ENCODE data around the gene ITGA7.
A peak's percentile ranks its signal among the peaks of the same experiment; 100 is the strongest.

Gene ITGA7

GRCh38 chr12:55728939-55729818 lies 21.5 kb upstream of the ITGA7 start, which contains the start of gene CD63:
TSS of gene CD63 (minus strand) at chr12:55729009. CDS start at chr12:55728341, 668 bp downstream.
- no peaks in the 10 kb centered on the region for H3K9me3 ChIP-seq (ENCODE audit: control insufficient read depth, low read length)
- H4K8ac ChIP-seq (ENCODE audit: low read length), result peak within 1 kb of the TSS; percentile 96
- no peaks in the 10 kb centered on the region for H3K27me3 ChIP-seq (ENCODE audit: control insufficient read depth in 1 of 2, insufficient read depth in 1 of 2, low read length in 2 of 2)
- H2BK12ac ChIP-seq (ENCODE audit: low read length in 2 of 2), result peak within 1 kb of the TSS; percentile 80 to 96
- peak within 1 kb of the TSS in 1 of 2 experiments; percentile 96 for H3K14ac ChIP-seq (ENCODE audit: low read length in 2 of 2)
- no peak within 1 kb of the TSS for H2AFZ ChIP-seq (ENCODE audit: low read depth, low read length)
- peak within 1 kb of the TSS; percentile 75 for H2AK5ac ChIP-seq (ENCODE audit: low read length, severe bottlenecking)
- peak within 1 kb of the TSS; percentile 94 to 95 for H3K4me3 ChIP-seq (ENCODE audit: insufficient read depth in 1 of 2, low read depth in 1 of 2, low read length in 2 of 2)
- peaks cover 32% of the 10 kb centered on the region for H3K4me1 ChIP-seq (ENCODE audit: control insufficient read depth, insufficient read depth, low read depth, low read length)
- peak within 1 kb of the TSS; percentile 99 for H4K91ac ChIP-seq (ENCODE audit: low read length)
- peak; percentile 97 for DNase-seq
- peak within 1 kb of the TSS; percentile 95 for H3K9ac ChIP-seq (ENCODE audit: low read length)
- H3K4me2 ChIP-seq (ENCODE audit: low read length, poor library complexity, severe bottlenecking), result peak within 1 kb of the TSS; percentile 95
- peaks cover 33 to 39% of the 10 kb centered on the region in 2 experiments for H3K36me3 ChIP-seq (ENCODE audit: control insufficient read depth in 1 of 2, insufficient read depth in 2 of 2, low read depth in 1 of 2, low read length in 2 of 2)
- peaks cover 15% of the 10 kb centered on the region for H3K79me1 ChIP-seq (replicated peaks; ENCODE audit: low read length, poor library complexity, severe bottlenecking)
- peak within 1 kb of the TSS; percentile 71 for H2BK15ac ChIP-seq (ENCODE audit: low read depth, poor library complexity, severe bottlenecking)
- peak within 1 kb of the TSS; percentile 96 for H2BK5ac ChIP-seq (ENCODE audit: low read depth, low read length, poor library complexity, severe bottlenecking)
- peak within 1 kb of the TSS; percentile 88 to 100 for H3K4ac ChIP-seq (ENCODE audit: low read depth in 1 of 2, low read length in 2 of 2)
- H3K23ac ChIP-seq (ENCODE audit: low read length in 2 of 2), result peak within 1 kb of the TSS in 1 of 2 experiments; percentile 96
- H2BK120ac ChIP-seq (ENCODE audit: low read depth, low read length), result peak within 1 kb of the TSS; percentile 96
- under 1% methylated on average over 51 of the region's 61 CpGs for WGBS
- peak within 1 kb of the TSS; percentile 100 for H3K27ac ChIP-seq (ENCODE audit: low read length, poor library complexity, severe bottlenecking)
- peak within 1 kb of the TSS; percentile 96 to 99 for H3K18ac ChIP-seq (ENCODE audit: low read depth in 1 of 2, low read length in 2 of 2)

GRCh38 chr12:55728186-55728938 lies 20.7 kb upstream of the ITGA7 start:
- H2AK5ac ChIP-seq (ENCODE audit: low read length, severe bottlenecking), result no peak overlapping the region
- peak overlapping the region; percentile 88 to 96 for H3K4ac ChIP-seq (ENCODE audit: low read depth in 1 of 2, low read length in 2 of 2)
- no peak overlapping the region for H2AFZ ChIP-seq (ENCODE audit: low read depth, low read length)
- H2BK15ac ChIP-seq (ENCODE audit: low read depth, poor library complexity, severe bottlenecking), result peak overlapping the region; percentile 62
- H4K8ac ChIP-seq (ENCODE audit: low read length), result peak overlapping the region; percentile 62
- peak overlapping the region; percentile 71 for H3K4me2 ChIP-seq (ENCODE audit: low read length, poor library complexity, severe bottlenecking)
- no peaks in the 10 kb centered on the region for H3K27me3 ChIP-seq (ENCODE audit: control insufficient read depth in 1 of 2, insufficient read depth in 1 of 2, low read length in 2 of 2)
- H3K4me3 ChIP-seq (ENCODE audit: insufficient read depth in 1 of 2, low read depth in 1 of 2, low read length in 2 of 2), result peak overlapping the region; percentile 94 to 95
- DNase-seq, result peak; percentile 64
- no peaks in the 10 kb centered on the region for H3K9me3 ChIP-seq (ENCODE audit: control insufficient read depth, low read length)
- peak overlapping the region; percentile 96 for H2BK120ac ChIP-seq (ENCODE audit: low read depth, low read length)
- H3K9ac ChIP-seq (ENCODE audit: low read length), result peak overlapping the region; percentile 95
- H4K91ac ChIP-seq (ENCODE audit: low read length), result peak overlapping the region; percentile 99
- peak overlapping the region; percentile 93 to 97 for H3K18ac ChIP-seq (ENCODE audit: low read depth in 1 of 2, low read length in 2 of 2)
- peaks cover 40 to 48% of the 10 kb centered on the region in 2 experiments for H3K36me3 ChIP-seq (ENCODE audit: control insufficient read depth in 1 of 2, insufficient read depth in 2 of 2, low read depth in 1 of 2, low read length in 2 of 2)
- peak overlapping the region in 1 of 2 experiments; percentile 86 for H3K14ac ChIP-seq (ENCODE audit: low read length in 2 of 2)
- peaks cover 18% of the 10 kb centered on the region for H3K79me1 ChIP-seq (replicated peaks; ENCODE audit: low read length, poor library complexity, severe bottlenecking)
- peak overlapping the region; percentile 91 for H3K27ac ChIP-seq (ENCODE audit: low read length, poor library complexity, severe bottlenecking)
- peak overlapping the region; percentile 94 for H2BK5ac ChIP-seq (ENCODE audit: low read depth, low read length, poor library complexity, severe bottlenecking)
- peak overlapping the region in 1 of 2 experiments; percentile 96 for H2BK12ac ChIP-seq (ENCODE audit: low read length in 2 of 2)
- H3K23ac ChIP-seq (ENCODE audit: low read length in 2 of 2), result peak overlapping the region in 1 of 2 experiments; percentile 63
- peaks cover 39% of the 10 kb centered on the region for H3K4me1 ChIP-seq (ENCODE audit: control insufficient read depth, insufficient read depth, low read depth, low read length)
- under 1% methylated on average over 45 of the region's 61 CpGs for WGBS

- peak; percentile 55 for DNase-seq
- peak overlapping the region; percentile 91 for H3K27ac ChIP-seq (ENCODE audit: low read length, poor library complexity, severe bottlenecking)
- H3K4me3 ChIP-seq (ENCODE audit: insufficient read depth in 1 of 2, low read depth in 1 of 2, low read length in 2 of 2), result peak overlapping the region; percentile 94 to 95
- WGBS, result 1% methylated on average over 6 of the region's 9 CpGs
- H3K14ac ChIP-seq (ENCODE audit: low read length in 2 of 2), result peak overlapping the region in 1 of 2 experiments; percentile 86
- H3K4ac ChIP-seq (ENCODE audit: low read depth in 1 of 2, low read length in 2 of 2), result peak overlapping the region; percentile 88 to 96
- H2BK5ac ChIP-seq (ENCODE audit: low read depth, low read length, poor library complexity, severe bottlenecking), result peak overlapping the region; percentile 48
- no peaks in the 10 kb centered on the region for H3K9me3 ChIP-seq (ENCODE audit: control insufficient read depth, low read length)
- H3K4me1 ChIP-seq (ENCODE audit: control insufficient read depth, insufficient read depth, low read depth, low read length), result peaks cover 39% of the 10 kb centered on the region
- H2AK5ac ChIP-seq (ENCODE audit: low read length, severe bottlenecking), result no peak overlapping the region
- peak overlapping the region; percentile 62 for H2BK15ac ChIP-seq (ENCODE audit: low read depth, poor library complexity, severe bottlenecking)
- H3K4me2 ChIP-seq (ENCODE audit: low read length, poor library complexity, severe bottlenecking), result peak overlapping the region; percentile 71
- H3K36me3 ChIP-seq (ENCODE audit: control insufficient read depth in 1 of 2, insufficient read depth in 2 of 2, low read depth in 1 of 2, low read length in 2 of 2), result peaks cover 46 to 54% of the 10 kb centered on the region in 2 experiments
- H4K91ac ChIP-seq (ENCODE audit: low read length), result peak overlapping the region; percentile 99
- peak overlapping the region in 1 of 2 experiments; percentile 84 for H3K23ac ChIP-seq (ENCODE audit: low read length in 2 of 2)
- peaks cover 15% of the 10 kb centered on the region for H3K79me1 ChIP-seq (replicated peaks; ENCODE audit: low read length, poor library complexity, severe bottlenecking)
- H4K8ac ChIP-seq (ENCODE audit: low read length), result no peak overlapping the region
- no peaks in the 10 kb centered on the region for H3K27me3 ChIP-seq (ENCODE audit: control insufficient read depth in 1 of 2, insufficient read depth in 1 of 2, low read length in 2 of 2)
- H2AFZ ChIP-seq (ENCODE audit: low read depth, low read length), result no peak overlapping the region
- peak overlapping the region; percentile 93 to 97 for H3K18ac ChIP-seq (ENCODE audit: low read depth in 1 of 2, low read length in 2 of 2)
- H3K9ac ChIP-seq (ENCODE audit: low read length), result peak overlapping the region; percentile 95
- peak overlapping the region; percentile 96 for H2BK120ac ChIP-seq (ENCODE audit: low read depth, low read length)
- peak overlapping the region in 1 of 2 experiments; percentile 96 for H2BK12ac ChIP-seq (ENCODE audit: low read length in 2 of 2)
Measured at GRCh38 chr12:55727643-55728185, 20.0 kb upstream of the ITGA7 start.

Measured in mesenchymal stem cell (in vitro differentiated cells and primary cell).